GM23338 (cell line): ENCODE measurements around the gene ERBB4. TPM values are rescaled to one million over a fixed set of nuclear protein-coding genes. Genes with fewer than 3 reads are reported as not detected.

Experiments
- ATAC-seq: fragments of 200-7000 bp; cut with Tn5 transposase; 3 replicates; pipeline ENCODE4 v1.9.1; 2020
- DNase-seq: peaks from one replicate; pipeline ENCODE4 v3.0.0-alpha.2; 2015; ENCODE audit warnings: low spot score
- H2AFZ ChIP-seq: fragments of 200-600 bp; sonication (generic); 2 replicates; pipeline ENCODE4 v1.8.0; 2016; ENCODE audit warnings: antibody characterized with exemption, mild to moderate bottlenecking, moderate library complexity
- H3F3A ChIP-seq: fragments of 200-600 bp; sonication (generic); replicated peaks from 2 replicates; pipeline ENCODE4 v1.8.0; 2017; ENCODE audit warnings: antibody characterized with exemption, mixed run types, low read depth
- H3K27ac ChIP-seq: fragments of 200-600 bp; sonication (generic); 2 replicates; pipeline ENCODE4 v1.6.1; 2016; ENCODE audit warnings: low read depth
- H3K27me3 ChIP-seq: fragments of 200-600 bp; sonication (generic); 2 replicates; pipeline ENCODE4 v1.8.0; 2016; ENCODE audit warnings: mild to moderate bottlenecking, mixed run types, moderate library complexity; ENCODE audit not compliant: insufficient read depth
- H3K36me3 ChIP-seq: fragments of 200-600 bp; sonication (generic); 2 replicates; pipeline ENCODE4 v1.8.0; 2016; ENCODE audit warnings: mild to moderate bottlenecking; ENCODE audit not compliant: insufficient read depth
- H3K4me1 ChIP-seq: fragments of 200-600 bp; sonication (generic); 2 replicates; pipeline ENCODE4 v1.8.0; 2016; ENCODE audit warnings: mild to moderate bottlenecking, moderate library complexity; ENCODE audit not compliant: insufficient read depth
- H3K4me2 ChIP-seq: fragments of 200-600 bp; sonication (generic); 2 replicates; pipeline ENCODE4 v1.7.1; 2017; ENCODE audit warnings: mixed run types
- H3K4me3 ChIP-seq: fragments of 200-600 bp; sonication (generic); 2 replicates; pipeline ENCODE4 v1.6.1; 2016; ENCODE audit warnings: mixed run types
- H3K79me2 ChIP-seq: fragments of 200-600 bp; sonication (generic); replicated peaks from 2 replicates; pipeline ENCODE4 v1.8.0; 2017; ENCODE audit warnings: mild to moderate bottlenecking; ENCODE audit not compliant: insufficient read depth
- H3K9me2 ChIP-seq: fragments of 200-600 bp; sonication (generic); 2 replicates; pipeline ENCODE4 v1.8.0; 2017; ENCODE audit not compliant: insufficient read depth
- H4K20me1 ChIP-seq: fragments of 200-600 bp; sonication (generic); replicated peaks from 2 replicates; pipeline ENCODE4 v1.8.0; 2017; ENCODE audit warnings: mild to moderate bottlenecking; ENCODE audit not compliant: insufficient read depth
- H3K27ac Mint-ChIP-seq: 2 replicates; pipeline ENCODE4 v1.8.0; 2020; ENCODE audit warnings: inconsistent platforms, mild to moderate bottlenecking, moderate library complexity, mixed read lengths
- H3K27me3 Mint-ChIP-seq: 3 replicates; pipeline ENCODE4 v1.8.0; 2022; ENCODE audit warnings: low read depth, mild to moderate bottlenecking, moderate library complexity, mixed read lengths, inconsistent platforms; ENCODE audit not compliant: insufficient read depth, poor library complexity
- H3K36me3 Mint-ChIP-seq: 3 replicates; pipeline ENCODE4 v1.8.0; 2021; ENCODE audit warnings: low read depth, mild to moderate bottlenecking, inconsistent platforms, moderate library complexity, mixed read lengths
- H3K4me1 Mint-ChIP-seq: 3 replicates; pipeline ENCODE4 v1.8.0; 2020; ENCODE audit warnings: mild to moderate bottlenecking, inconsistent platforms, mixed read lengths
- H3K4me3 Mint-ChIP-seq: 3 replicates; pipeline ENCODE4 v1.8.0; 2021; ENCODE audit warnings: moderate library complexity, mild to moderate bottlenecking, inconsistent platforms, mixed read lengths
- H3K9me3 Mint-ChIP-seq: 3 replicates; pipeline ENCODE4 v1.8.0; 2020; ENCODE audit warnings: moderate library complexity, mild to moderate bottlenecking, inconsistent platforms, mixed read lengths
- CREB1 ChIP-seq: fragments of 250-450 bp; sonication (Bioruptor Pico); IDR thresholded peaks from 2 replicates; pipeline ENCODE4 v1.5.0; 2020; ENCODE audit warnings: low read depth, mild to moderate bottlenecking, moderate library complexity
- CTCF ChIP-seq, 2 experiments: fragments of 200-600 bp in 1 of 2; sonication (generic) in 1 of 2; conservative IDR thresholded peaks; 2 replicates each; pipeline versions ENCODE4 v1.5.1 to v1.6.1; 2016 to 2017; ENCODE audit warnings: antibody characterized with exemption in 2 of 2, low read depth in 2 of 2, mild to moderate bottlenecking in 2 of 2, moderate library complexity in 1 of 2
- ETS1 ChIP-seq: IDR thresholded peaks from 2 replicates; pipeline ENCODE4 v1.6.1; 2016; ENCODE audit warnings: antibody characterized with exemption
- EZH2 ChIP-seq: fragments of 200-600 bp; sonication (generic); IDR thresholded peaks from one replicate; pipeline ENCODE4 v1.8.0; 2017; ENCODE audit warnings: antibody characterized with exemption, mild to moderate bottlenecking, low read depth; ENCODE audit not compliant: unreplicated experiment
- EZH2phosphoT487 ChIP-seq: fragments of 200-600 bp; sonication (generic); IDR thresholded peaks from one replicate; pipeline ENCODE4 v1.8.1; 2018; ENCODE audit warnings: antibody characterized with exemption; ENCODE audit not compliant: unreplicated experiment
- NANOG ChIP-seq: IDR thresholded peaks from 2 replicates; pipeline ENCODE4 v1.6.1; 2016; ENCODE audit warnings: antibody characterized with exemption, borderline replicate concordance
- POLR2AphosphoS5 ChIP-seq: IDR thresholded peaks from 2 replicates; pipeline ENCODE4 v1.6.1; 2016; ENCODE audit warnings: antibody characterized with exemption, low read depth
- STAT1 ChIP-seq: IDR thresholded peaks from one replicate; pipeline ENCODE4 v1.6.1; 2016; ENCODE audit warnings: antibody characterized with exemption; ENCODE audit not compliant: unreplicated experiment
- ZNF114 ChIP-seq: fragments of 250-450 bp; sonication (Bioruptor Pico); IDR thresholded peaks from 2 replicates; pipeline ENCODE4 v1.5.0; 2020; ENCODE audit warnings: mild to moderate bottlenecking, moderate library complexity
- ZNF331 ChIP-seq: fragments of 250-450 bp; sonication (Bioruptor Pico); IDR thresholded peaks from 2 replicates; pipeline ENCODE4 v1.5.0; 2020; ENCODE audit warnings: low read depth, mild to moderate bottlenecking, moderate library complexity
- polyA plus RNA-seq: library from polyadenylated mRNA; unstranded; fragments of >200 nt; fragmentation: Nextera tagmentation; extraction: Ambion mirVana; gene quantifications from 2 replicates; pipeline ENCODE4 v1.2.1, GENCODE V29; 2016
- total RNA-seq: library from RNA; depleted of rRNA; stranded (reverse); fragments of >200 nt; shearing (Covaris generic); gene quantifications from 2 replicates; pipeline ENCODE4 v1.2.3, GENCODE V29; 2014
- TF ChIP-seq, protein P1 (sequence below): IDR thresholded peaks from one replicate; pipeline ENCODE4 v1.6.1; 2018; ENCODE audit warnings: antibody characterized with exemption; ENCODE audit not compliant: unreplicated experiment

The ERBB4 gene
- total and polyA plus RNA-seq, 2 experiments from 2014 or later = 0.73 to 1.1 TPM

DNA sequence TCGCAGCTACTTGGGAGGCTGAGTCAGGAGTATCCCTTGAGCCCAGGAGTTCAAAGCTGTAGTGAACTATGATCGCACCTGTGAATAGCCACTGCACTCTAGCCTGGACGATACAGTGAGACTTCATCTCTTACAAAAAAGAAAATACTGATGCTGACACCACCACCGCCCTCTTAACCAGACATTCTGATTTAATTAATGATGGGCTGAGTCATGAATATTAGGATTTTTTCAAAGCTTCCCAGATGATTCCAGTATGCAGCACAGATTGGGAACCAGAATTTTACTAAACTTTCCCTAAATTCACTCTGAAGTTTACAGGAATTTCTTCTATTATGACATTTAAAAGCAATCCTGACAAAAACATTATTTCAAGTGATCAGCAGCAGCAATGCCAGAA is 130.1 kb downstream of the ERBB4 start:
- Histone ChIP-seq H3K4me3 (no peak overlapping the region), H3F3A (no peaks in the 10 kb centered on the region), H3K4me1 (no peaks in the 10 kb centered on the region), H3K27me3 (no peaks in the 10 kb centered on the region), H3K27ac (no peak overlapping the region), H2AFZ (no peak overlapping the region), H3K9me2 (no peaks in the 10 kb centered on the region), H4K20me1 (no peaks in the 10 kb centered on the region), H3K4me2 (no peak overlapping the region), H3K36me3 (0 out of 2 replicates have a peak, but pooled peaks cover 3% of the 10 kb centered on the region), H3K79me2 (no peaks in the 10 kb centered on the region)
- no peaks in the 10 kb centered on the region for H3K4me1 Mint-ChIP-seq
- H3K36me3 Mint-ChIP-seq = no peaks in the 10 kb centered on the region
- ATAC-seq (no peak), DNase-seq (no peak)
- no peaks in the 10 kb centered on the region for H3K9me3 Mint-ChIP-seq
- TF ChIP-seq POLR2AphosphoS5 = no peak
- TF ChIP-seq NANOG = no peak
- no peak for TF ChIP-seq EZH2phosphoT487
- no peak for TF ChIP-seq ZNF331
- no peak for TF ChIP-seq EZH2
- no peak for TF ChIP-seq CREB1 (CRISPR knock-in tag)
- H3K4me3 Mint-ChIP-seq = no peak overlapping the region
- H3K27ac Mint-ChIP-seq = no peak overlapping the region
- H3K27me3 Mint-ChIP-seq = no peaks in the 10 kb centered on the region

DNA sequence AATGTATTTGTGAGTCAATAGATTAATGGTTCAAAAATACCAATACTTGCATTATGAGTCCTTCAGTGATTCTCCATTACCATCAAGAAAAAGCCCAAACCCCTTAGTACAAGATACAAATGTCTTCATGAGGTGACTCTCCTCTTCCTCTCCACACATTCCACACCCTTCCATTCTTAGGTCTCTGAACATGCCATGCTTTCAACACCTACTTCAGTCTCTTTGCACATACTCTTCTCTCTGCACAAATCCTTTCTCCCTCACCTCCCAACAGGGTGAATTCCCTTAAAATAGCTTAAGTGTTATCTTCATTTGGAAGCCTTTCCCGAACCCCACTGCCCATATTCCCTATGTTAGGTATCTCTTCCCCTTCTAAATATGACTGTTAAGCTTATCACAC is 131.9 kb downstream of the ERBB4 start:
- Histone ChIP-seq H3K9me2 (no peaks in the 10 kb centered on the region), H4K20me1 (no peaks in the 10 kb centered on the region), H3K27me3 (no peaks in the 10 kb centered on the region), H3K4me1 (no peaks in the 10 kb centered on the region), H3F3A (no peaks in the 10 kb centered on the region), H3K4me3 (no peak overlapping the region), H3K4me2 (no peak overlapping the region), H2AFZ (no peak overlapping the region), H3K79me2 (no peaks in the 10 kb centered on the region), H3K27ac (no peak overlapping the region), H3K36me3 (0 out of 2 replicates have a peak, but pooled peaks cover 3% of the 10 kb centered on the region)
- H3K4me3 Mint-ChIP-seq = no peak overlapping the region
- H3K4me1 Mint-ChIP-seq = no peaks in the 10 kb centered on the region
- DNase-seq (no peak), ATAC-seq (no peak)
- H3K27ac Mint-ChIP-seq = no peak overlapping the region
- no peaks in the 10 kb centered on the region for H3K9me3 Mint-ChIP-seq
- H3K27me3 Mint-ChIP-seq = no peaks in the 10 kb centered on the region
- no peaks in the 10 kb centered on the region for H3K36me3 Mint-ChIP-seq
- TF ChIP-seq CTCF (conservative IDR thresholded peaks at IDR 0.05; ENCODE audit: low read depth in 2 of 2) (no peak), CREB1 (CRISPR knock-in tag) (no peak), ETS1 (no peak), EZH2 (no peak), STAT1 (no peak), NANOG (no peak), ZNF114 (no peak), EZH2phosphoT487 (no peak), ZNF331 (no peak), POLR2AphosphoS5 (no peak)
- TF ChIP-seq, protein P1, sequence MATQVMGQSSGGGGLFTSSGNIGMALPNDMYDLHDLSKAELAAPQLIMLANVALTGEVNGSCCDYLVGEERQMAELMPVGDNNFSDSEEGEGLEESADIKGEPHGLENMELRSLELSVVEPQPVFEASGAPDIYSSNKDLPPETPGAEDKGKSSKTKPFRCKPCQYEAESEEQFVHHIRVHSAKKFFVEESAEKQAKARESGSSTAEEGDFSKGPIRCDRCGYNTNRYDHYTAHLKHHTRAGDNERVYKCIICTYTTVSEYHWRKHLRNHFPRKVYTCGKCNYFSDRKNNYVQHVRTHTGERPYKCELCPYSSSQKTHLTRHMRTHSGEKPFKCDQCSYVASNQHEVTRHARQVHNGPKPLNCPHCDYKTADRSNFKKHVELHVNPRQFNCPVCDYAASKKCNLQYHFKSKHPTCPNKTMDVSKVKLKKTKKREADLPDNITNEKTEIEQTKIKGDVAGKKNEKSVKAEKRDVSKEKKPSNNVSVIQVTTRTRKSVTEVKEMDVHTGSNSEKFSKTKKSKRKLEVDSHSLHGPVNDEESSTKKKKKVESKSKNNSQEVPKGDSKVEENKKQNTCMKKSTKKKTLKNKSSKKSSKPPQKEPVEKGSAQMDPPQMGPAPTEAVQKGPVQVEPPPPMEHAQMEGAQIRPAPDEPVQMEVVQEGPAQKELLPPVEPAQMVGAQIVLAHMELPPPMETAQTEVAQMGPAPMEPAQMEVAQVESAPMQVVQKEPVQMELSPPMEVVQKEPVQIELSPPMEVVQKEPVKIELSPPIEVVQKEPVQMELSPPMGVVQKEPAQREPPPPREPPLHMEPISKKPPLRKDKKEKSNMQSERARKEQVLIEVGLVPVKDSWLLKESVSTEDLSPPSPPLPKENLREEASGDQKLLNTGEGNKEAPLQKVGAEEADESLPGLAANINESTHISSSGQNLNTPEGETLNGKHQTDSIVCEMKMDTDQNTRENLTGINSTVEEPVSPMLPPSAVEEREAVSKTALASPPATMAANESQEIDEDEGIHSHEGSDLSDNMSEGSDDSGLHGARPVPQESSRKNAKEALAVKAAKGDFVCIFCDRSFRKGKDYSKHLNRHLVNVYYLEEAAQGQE = no peak
